Activated naive CD4-positive, alpha-beta T cell treated with Interleukin-2 at 50 U/mL for 16 hours (primary cell): Measurements from ENCODE around the gene PRKN.
"Not testable (repeated sequence)": the region's sequence is repeated elsewhere in the genome, so short reads cannot be mapped to it uniquely, and the experiment has no call there.

Source experiments
- DNase-seq: peaks from one replicate; pipeline ENCODE4 v3.0.0-alpha.2; 2020

Gene PRKN

GRCh38 chr6:161940519-161940918, 787.0 kb downstream of the PRKN start:
- no peak for DNase-seq

GRCh38 chr6:161926324-161926723, 801.2 kb downstream of the PRKN start:
- DNase-seq = no peak

GRCh38 chr6:161924516-161925116, 803.0 kb downstream of the PRKN start:
- no peak for DNase-seq

- DNase-seq = no peak
Measured at GRCh38 chr6:161922631-161923119, 804.9 kb downstream of the PRKN start.

GRCh38 chr6:161921602-161922395, 805.8 kb downstream of the PRKN start:
- no peak for DNase-seq

- no peak for DNase-seq
Measured at GRCh38 chr6:161919691-161920090, 807.9 kb downstream of the PRKN start.

- DNase-seq = no peak
Measured at GRCh38 chr6:161918628-161919205, 808.8 kb downstream of the PRKN start.

- no peak for DNase-seq
Measured at GRCh38 chr6:161918109-161918531, 809.4 kb downstream of the PRKN start.

- no peak for DNase-seq
Measured at GRCh38 chr6:161917645-161918044, 809.9 kb downstream of the PRKN start.

GRCh38 chr6:161915456-161915964, 812.1 kb downstream of the PRKN start:
- no peak for DNase-seq

- DNase-seq = no peak
Measured at GRCh38 chr6:161908872-161909271, 818.7 kb downstream of the PRKN start.

- DNase-seq = no peak
Measured at GRCh38 chr6:161906571-161906970, 821.0 kb downstream of the PRKN start.

- DNase-seq = no peak
Measured at GRCh38 chr6:161903584-161904212, 823.9 kb downstream of the PRKN start.

- DNase-seq = no peak
Measured at GRCh38 chr6:161901740-161902426, 825.7 kb downstream of the PRKN start.

- no peak for DNase-seq
Measured at GRCh38 chr6:161894436-161894835, 833.1 kb downstream of the PRKN start.

- no peak for DNase-seq
Measured at GRCh38 chr6:161891542-161891941, 836.0 kb downstream of the PRKN start.

- no peak for DNase-seq
Measured at GRCh38 chr6:161890832-161891297, 836.7 kb downstream of the PRKN start.

- DNase-seq = no peak
Measured at GRCh38 chr6:161890133-161890831, 837.3 kb downstream of the PRKN start.

- no peak for DNase-seq
Measured at GRCh38 chr6:161889324-161889723, 838.2 kb downstream of the PRKN start.

- not testable (repeated sequence) for DNase-seq
Measured at GRCh38 chr6:161886545-161886944, 841.0 kb downstream of the PRKN start.

GRCh38 chr6:161884782-161885181, 842.8 kb downstream of the PRKN start:
- no peak for DNase-seq
